ENCODE measurements around the gene CACHD1. TPM values are rescaled to one million over a fixed set of nuclear protein-coding genes. Genes with fewer than 3 reads are reported as not detected.

CACHD1 gene
- total RNA-seq, 1 experiment from 2014 or later = 0.34 TPM

- no peaks in the 10 kb centered on the region for H3K9me3 ChIP-seq (replicated peaks)
- no peak overlapping the region for H3K27ac ChIP-seq
- no peak overlapping the region for H3K4me3 ChIP-seq
- no peak for DNase-seq (ENCODE audit: low read depth in 1 of 2, low spot score in 2 of 2)
- no peaks in the 10 kb centered on the region for H3K4me1 ChIP-seq (replicated peaks)
- 0 out of 2 replicates have a peak, but pooled peaks cover 5% of the 10 kb centered on the region for H3K27me3 ChIP-seq (replicated peaks)
- no peaks in the 10 kb centered on the region for H3K36me3 ChIP-seq
Observed at GRCh38 chr1:64458915-64459314, 11.0 kb upstream of the CACHD1 start.

- no peak for DNase-seq (ENCODE audit: low read depth in 1 of 2, low spot score in 2 of 2)
- H3K4me3 ChIP-seq = no peak overlapping the region
- no peaks in the 10 kb centered on the region for H3K36me3 ChIP-seq
- H3K4me1 ChIP-seq (replicated peaks) = no peaks in the 10 kb centered on the region
- H3K27ac ChIP-seq = no peak overlapping the region
- no peaks in the 10 kb centered on the region for H3K9me3 ChIP-seq (replicated peaks)
- no peaks in the 10 kb centered on the region for H3K27me3 ChIP-seq (replicated peaks)
Observed at GRCh38 chr1:64459743-64460142, 10.2 kb upstream of the CACHD1 start.

- H3K4me1 ChIP-seq (replicated peaks) = peaks cover 17% of the 10 kb centered on the region
- peaks cover 21% of the 10 kb centered on the region for H3K27me3 ChIP-seq (replicated peaks)
- no peak overlapping the region for H3K27ac ChIP-seq
- H3K4me3 ChIP-seq = no peak overlapping the region
- H3K36me3 ChIP-seq = no peaks in the 10 kb centered on the region
- no peak for DNase-seq (ENCODE audit: low read depth in 1 of 2, low spot score in 2 of 2)
- no peaks in the 10 kb centered on the region for H3K9me3 ChIP-seq (replicated peaks)
Observed at GRCh38 chr1:64466033-64466432, 3.9 kb upstream of the CACHD1 start.

GRCh38 chr1:64469116-64469976 lies 583 bp upstream of the CACHD1 start:
- H3K9me3 ChIP-seq (replicated peaks) = no peaks in the 10 kb centered on the region
- H3K27me3 ChIP-seq (replicated peaks) = peaks cover 38% of the 10 kb centered on the region
- peak overlapping the region; percentile 51 for H3K4me3 ChIP-seq
- peaks cover 17% of the 10 kb centered on the region for H3K4me1 ChIP-seq (replicated peaks)
- DNase-seq (ENCODE audit: low read depth in 1 of 2, low spot score in 2 of 2) = no peak
- no peak overlapping the region for H3K27ac ChIP-seq
- H3K36me3 ChIP-seq = no peaks in the 10 kb centered on the region

- DNase-seq (ENCODE audit: low read depth in 1 of 2, low spot score in 2 of 2) = peak in 1 of 2 experiments; percentile 25
- Histone ChIP-seq H3K27me3 (replicated peaks) (peaks cover 38% of the 10 kb centered on the region), H3K36me3 (no peaks in the 10 kb centered on the region), H3K4me3 (peak overlapping the region; percentile 51), H3K27ac (no peak overlapping the region), H3K9me3 (replicated peaks) (no peaks in the 10 kb centered on the region), H3K4me1 (replicated peaks) (peaks cover 17% of the 10 kb centered on the region)
Observed at GRCh38 chr1:64470665-64471217, 812 bp downstream of the CACHD1 start.

GRCh38 chr1:64471218-64472039 lies 1.5 kb downstream of the CACHD1 start:
- Histone ChIP-seq H3K27ac (no peak overlapping the region), H3K27me3 (replicated peaks) (peaks cover 38% of the 10 kb centered on the region), H3K36me3 (no peaks in the 10 kb centered on the region), H3K9me3 (replicated peaks) (no peaks in the 10 kb centered on the region), H3K4me1 (replicated peaks) (peaks cover 17% of the 10 kb centered on the region), H3K4me3 (no peak overlapping the region)
- no peak for DNase-seq (ENCODE audit: low read depth in 1 of 2, low spot score in 2 of 2)

GRCh38 chr1:64472040-64472376 lies 2.1 kb downstream of the CACHD1 start:
- DNase-seq (ENCODE audit: low read depth in 1 of 2, low spot score in 2 of 2) = no peak
- H3K36me3 ChIP-seq = no peaks in the 10 kb centered on the region
- no peaks in the 10 kb centered on the region for H3K9me3 ChIP-seq (replicated peaks)
- H3K27ac ChIP-seq = no peak overlapping the region
- H3K27me3 ChIP-seq (replicated peaks) = peaks cover 38% of the 10 kb centered on the region
- H3K4me1 ChIP-seq (replicated peaks) = peaks cover 17% of the 10 kb centered on the region
- no peak overlapping the region for H3K4me3 ChIP-seq

- Histone ChIP-seq H3K36me3 (no peaks in the 10 kb centered on the region), H3K27ac (no peak overlapping the region), H3K9me3 (replicated peaks) (no peaks in the 10 kb centered on the region), H3K27me3 (replicated peaks) (peaks cover 38% of the 10 kb centered on the region), H3K4me3 (no peak overlapping the region), H3K4me1 (replicated peaks) (peaks cover 17% of the 10 kb centered on the region)
- DNase-seq (ENCODE audit: low read depth in 1 of 2, low spot score in 2 of 2) = no peak
Observed at GRCh38 chr1:64472805-64473204, 2.9 kb downstream of the CACHD1 start.

GRCh38 chr1:64473367-64473766 lies 3.4 kb downstream of the CACHD1 start:
- H3K27me3 ChIP-seq (replicated peaks) = peaks cover 35% of the 10 kb centered on the region
- peaks cover 17% of the 10 kb centered on the region for H3K4me1 ChIP-seq (replicated peaks)
- H3K4me3 ChIP-seq = no peak overlapping the region
- no peaks in the 10 kb centered on the region for H3K9me3 ChIP-seq (replicated peaks)
- DNase-seq (ENCODE audit: low read depth in 1 of 2, low spot score in 2 of 2) = no peak
- no peaks in the 10 kb centered on the region for H3K36me3 ChIP-seq
- H3K27ac ChIP-seq = no peak overlapping the region

- no peak for DNase-seq (ENCODE audit: low read depth in 1 of 2, low spot score in 2 of 2)
- Histone ChIP-seq H3K27me3 (replicated peaks) (peaks cover 32% of the 10 kb centered on the region), H3K9me3 (replicated peaks) (no peaks in the 10 kb centered on the region), H3K4me3 (no peak overlapping the region), H3K36me3 (no peaks in the 10 kb centered on the region), H3K4me1 (replicated peaks) (peaks cover 17% of the 10 kb centered on the region), H3K27ac (no peak overlapping the region)
Observed at GRCh38 chr1:64474133-64474532, 4.2 kb downstream of the CACHD1 start.

- no peak for DNase-seq (ENCODE audit: low read depth in 1 of 2, low spot score in 2 of 2)
- Histone ChIP-seq H3K36me3 (no peaks in the 10 kb centered on the region), H3K27me3 (replicated peaks) (peaks cover 28% of the 10 kb centered on the region), H3K4me3 (no peak overlapping the region), H3K9me3 (replicated peaks) (no peaks in the 10 kb centered on the region), H3K4me1 (replicated peaks) (peaks cover 12% of the 10 kb centered on the region), H3K27ac (no peak overlapping the region)
Observed at GRCh38 chr1:64474665-64475439, 4.9 kb downstream of the CACHD1 start.

GRCh38 chr1:64476251-64476952 lies 6.5 kb downstream of the CACHD1 start:
- H3K27ac ChIP-seq = no peak overlapping the region

More at GRCh38 chr1:64476251-64476952, 6.5 kb downstream of the CACHD1 start:
- DNase-seq (ENCODE audit: low read depth in 1 of 2, low spot score in 2 of 2) = no peak
- Histone ChIP-seq H3K9me3 (replicated peaks) (no peaks in the 10 kb centered on the region), H3K27me3 (replicated peaks) (peaks cover 18% of the 10 kb centered on the region), H3K4me3 (no peak overlapping the region), H3K36me3 (no peaks in the 10 kb centered on the region), H3K4me1 (replicated peaks) (no peaks in the 10 kb centered on the region)

Data from SJSA1 (cell line).